Activated T-helper 1 cell treated with Interleukin-2 at 50 U/mL for 16 hours (primary cell): ENCODE data around the gene BMAL2.

ENCODE experiments used
- DNase-seq: peaks from one replicate; pipeline ENCODE4 v3.0.0-alpha.2; 2020; ENCODE audit warnings: low read depth

BMAL2 gene

GRCh38 chr12:27319848-27320247, 12.8 kb upstream of the BMAL2 start:
- DNase-seq = no peak

- DNase-seq = no peak
Observed at GRCh38 chr12:27324530-27324929, 8.1 kb upstream of the BMAL2 start.

GRCh38 chr12:27330846-27331245, 1.8 kb upstream of the BMAL2 start:
- no peak for DNase-seq

- DNase-seq = no peak
Observed at GRCh38 chr12:27331291-27331926, 1.2 kb upstream of the BMAL2 start.

GRCh38 chr12:27331927-27332324, 710 bp upstream of the BMAL2 start:
- DNase-seq = no peak

- DNase-seq = no peak
Observed at GRCh38 chr12:27332407-27332713, 276 bp upstream of the BMAL2 start.

GRCh38 chr12:27333403-27334009, 870 bp downstream of the BMAL2 start:
- no peak for DNase-seq

GRCh38 chr12:27334042-27334720, 1.5 kb downstream of the BMAL2 start:
- DNase-seq = no peak

GRCh38 chr12:27334721-27335082, 2.1 kb downstream of the BMAL2 start:
- no peak for DNase-seq

GRCh38 chr12:27335364-27336281, 3.0 kb downstream of the BMAL2 start:
- no peak for DNase-seq

- no peak for DNase-seq
Observed at GRCh38 chr12:27336282-27336653, 3.6 kb downstream of the BMAL2 start.

GRCh38 chr12:27337376-27337775, 4.7 kb downstream of the BMAL2 start:
- no peak for DNase-seq

GRCh38 chr12:27338473-27338872, 5.8 kb downstream of the BMAL2 start:
- no peak for DNase-seq

GRCh38 chr12:27340971-27341370, 8.3 kb downstream of the BMAL2 start:
- DNase-seq = no peak

- DNase-seq = no peak
Observed at GRCh38 chr12:27342536-27342935, 9.9 kb downstream of the BMAL2 start.

- no peak for DNase-seq
Observed at GRCh38 chr12:27343255-27344000, 10.8 kb downstream of the BMAL2 start.

- no peak for DNase-seq
Observed at GRCh38 chr12:27344246-27344645, 11.6 kb downstream of the BMAL2 start.

GRCh38 chr12:27344760-27345159, 12.1 kb downstream of the BMAL2 start:
- no peak for DNase-seq

- DNase-seq = no peak
Observed at GRCh38 chr12:27345376-27345775, 12.7 kb downstream of the BMAL2 start.

- DNase-seq = no peak
Observed at GRCh38 chr12:27347779-27348178, 15.1 kb downstream of the BMAL2 start.

- DNase-seq = no peak
Observed at GRCh38 chr12:27351476-27351875, 18.8 kb downstream of the BMAL2 start.

GRCh38 chr12:27355486-27355885, 22.9 kb downstream of the BMAL2 start:
- DNase-seq = no peak
